ENCODE measurements around the gene ABCA4. TPM values are rescaled to one million over a fixed set of nuclear protein-coding genes. Genes with fewer than 3 reads are reported as not detected.

ABCA4 gene
- total and polyA plus RNA-seq, 2 of the 8 experiments (the other 6 are each of a cell fraction or from before 2014, with no cell fraction given): 0.06 TPM; not detected in 1

DNA sequence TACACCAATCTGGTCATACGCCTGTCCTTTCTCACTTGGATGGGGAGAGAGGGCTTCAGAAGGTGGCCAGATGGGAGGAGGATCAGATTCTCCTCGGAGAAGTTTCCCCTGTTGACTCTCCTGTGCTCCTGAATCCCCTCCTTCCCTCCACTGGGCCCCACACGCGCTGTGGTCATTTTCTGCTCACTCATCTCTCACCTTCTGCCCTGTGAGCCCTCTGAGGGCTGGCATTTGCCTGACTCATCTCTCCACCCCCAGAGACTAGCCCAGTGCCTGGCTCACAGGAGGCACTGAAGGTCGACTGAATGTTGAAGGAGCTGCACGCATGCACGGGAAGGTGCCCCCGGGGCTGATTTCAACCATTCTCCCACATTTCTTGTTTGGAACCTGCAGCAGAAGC, 14.2 kb downstream of the ABCA4 start:
- POLR2A ChIA-PET (ENCODE audit: partially characterized antibody): no interaction called here
- no peak for FAIRE-seq
- TF ChIP-seq FOSL1 (IDR thresholded peaks at IDR 0.05; ENCODE audit: insufficient read depth, low read depth, low read length): no peak
- TF ChIP-seq JUN (IDR thresholded peaks at IDR 0.05; ENCODE audit: low read depth, low read length): no peak
- TF ChIP-seq SRF (IDR thresholded peaks at IDR 0.05; ENCODE audit: low read depth, low read length): no peak
- no peak for TF ChIP-seq KDM1A (IDR thresholded peaks at IDR 0.05; ENCODE audit: borderline replicate concordance, low read length)
- no peak for TF ChIP-seq JUND (IDR thresholded peaks at IDR 0.05; ENCODE audit: low read length)
- TF ChIP-seq KDM5A (IDR thresholded peaks at IDR 0.05; ENCODE audit: low read length): no peak
- no peak for TF ChIP-seq BRCA1 (IDR thresholded peaks at IDR 0.05; ENCODE audit: low read depth, low read length)
- no peak for TF ChIP-seq RXRA (IDR thresholded peaks at IDR 0.05; ENCODE audit: insufficient read depth, low read depth, low read length)
- TF ChIP-seq TEAD4 (IDR thresholded peaks at IDR 0.05; ENCODE audit: low read depth, low read length): no peak
- TF ChIP-seq MAFK (IDR thresholded peaks at IDR 0.05; ENCODE audit: low read depth, low read length): no peak
- TF ChIP-seq CREB1 (IDR thresholded peaks at IDR 0.05): no peak
- no peak for TF ChIP-seq ASH2L (IDR thresholded peaks at IDR 0.05; ENCODE audit: low read length)
- TF ChIP-seq GTF2F1 (IDR thresholded peaks at IDR 0.05; ENCODE audit: borderline replicate concordance, low read depth, low read length): no peak
- TF ChIP-seq, protein P1, sequence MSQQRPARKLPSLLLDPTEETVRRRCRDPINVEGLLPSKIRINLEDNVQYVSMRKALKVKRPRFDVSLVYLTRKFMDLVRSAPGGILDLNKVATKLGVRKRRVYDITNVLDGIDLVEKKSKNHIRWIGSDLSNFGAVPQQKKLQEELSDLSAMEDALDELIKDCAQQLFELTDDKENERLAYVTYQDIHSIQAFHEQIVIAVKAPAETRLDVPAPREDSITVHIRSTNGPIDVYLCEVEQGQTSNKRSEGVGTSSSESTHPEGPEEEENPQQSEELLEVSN (IDR thresholded peaks at IDR 0.05): no peak
- no peak for TF ChIP-seq TAF1 (IDR thresholded peaks at IDR 0.05; ENCODE audit: low read depth, low read length)
- TF ChIP-seq SP4 (IDR thresholded peaks at IDR 0.05; ENCODE audit: low read length): no peak

More for the DNA sequence above, 14.2 kb downstream of the ABCA4 start:
- Histone ChIP-seq H3K4me2 (ENCODE audit: insufficient read depth in 1 of 2, low read depth in 2 of 2, low read length in 2 of 2) (no peak overlapping the region), H3K27me3 (replicated peaks in 1 of 4; ENCODE audit: control insufficient read depth in 3 of 4, extremely low read depth in 1 of 4, insufficient read depth in 3 of 4, low read length in 3 of 4) (peaks cover 0 to 8% (median 3%) of the 10 kb centered on the region in 4 experiments; a peak in 3 of 7 replicates), H3K4me3 (ENCODE audit: extremely low read depth in 1 of 4, insufficient read depth in 2 of 4, low read depth in 3 of 4, low read length in 4 of 4) (no peak overlapping the region), H3K79me2 (ENCODE audit: control insufficient read depth in 1 of 2, insufficient read depth in 2 of 2, low read length in 2 of 2) (no peaks in the 10 kb centered on the region), H3K36me3 (ENCODE audit: control insufficient read depth in 2 of 4, insufficient read depth in 4 of 4, low read length in 3 of 4) (no peaks in the 10 kb centered on the region), H2BK12ac (ENCODE audit: low read depth, low read length) (no peak overlapping the region), H3K9me3 (ENCODE audit: insufficient read depth in 2 of 2, low read depth in 1 of 2, low read length in 1 of 2) (no peaks in the 10 kb centered on the region), H3K23me2 (ENCODE audit: low read depth, low read length) (peaks cover 2% of the 10 kb centered on the region; the same call in 1 of the 2 replicates), H4K91ac (replicated peaks; ENCODE audit: insufficient read length, low read length) (no peak overlapping the region), H2AFZ (ENCODE audit: low read length) (no peak overlapping the region), H3K56ac (replicated peaks; ENCODE audit: insufficient read length, low read depth, low read length) (no peak overlapping the region), H3K4ac (replicated peaks; ENCODE audit: insufficient read length, low read depth, low read length) (no peak overlapping the region), H3K79me1 (ENCODE audit: low read depth, low read length) (no peaks in the 10 kb centered on the region), H3K4me1 (replicated peaks in 1 of 4; ENCODE audit: control insufficient read depth in 3 of 4, insufficient read depth in 4 of 4, low read length in 3 of 4) (peaks cover 0 to 13% (median 7%) of the 10 kb centered on the region in 4 experiments; a peak in 6 of 7 replicates), H2BK120ac (replicated peaks; ENCODE audit: low read depth, low read length) (no peak overlapping the region), H4K20me1 (replicated peaks in 1 of 2; ENCODE audit: control insufficient read depth in 1 of 2, insufficient read depth in 2 of 2, low read length in 2 of 2) (no peaks in the 10 kb centered on the region), H3K14ac (ENCODE audit: insufficient read length) (no peak overlapping the region), H4K8ac (ENCODE audit: extremely low read depth, insufficient read depth, low read length) (no peak overlapping the region), H2BK20ac (ENCODE audit: low read length) (no peak overlapping the region), H3K9ac (replicated peaks in 1 of 4; ENCODE audit: extremely low read depth in 1 of 4, low read depth in 3 of 4, low read length in 3 of 4) (no peak overlapping the region), H4K5ac (ENCODE audit: insufficient read length, low read depth, low read length) (no peak overlapping the region), H3K23ac (ENCODE audit: insufficient read length) (no peak overlapping the region), H2BK15ac (ENCODE audit: low read length) (no peak overlapping the region), H2AK5ac (ENCODE audit: low read depth, low read length) (no peak overlapping the region), H3K18ac (ENCODE audit: extremely low read depth, low read length) (no peak overlapping the region), H3K27ac (ENCODE audit: low read depth, low read length) (no peak overlapping the region), H2BK5ac (ENCODE audit: low read depth, low read length) (no peak overlapping the region)
- DNase-seq (ENCODE audit: low read depth in 1 of 2, low spot score in 2 of 2): no peak
- CTCF ChIA-PET (ENCODE audit: partially characterized antibody): interaction anchor here (0.8 to 4.1 kb wide), 3 partner anchors 13 to 44 kb away, joined by 3 to 20 read pairs (median 3); no protein-coding TSS in a partner anchor
- WGBS, 2 experiments (ENCODE audit: extremely low coverage in 1 of 2, insufficient coverage in 1 of 2, insufficient read length in 1 of 2, insufficient replicate concordance in 2 of 2, low coverage in 1 of 2, low lambda C conversion rate in 2 of 2, missing lambda C conversion rate in 1 of 2): 83% methylated on average over 8 of the region's 8 CpGs; no CpG with 5 or more reads in 1 of the 2 experiments
